ENCODE measurements around the gene SSX7.
"Not testable (repeated sequence)": the region's sequence is repeated elsewhere in the genome, so short reads cannot be mapped to it uniquely, and the experiment has no call there.

SSX7 gene

GRCh38 chrX:52654800-52655199 is at the start of gene SSX7:
Gene SSX7, minus strand, starts transcription at chrX:52654900. Its CDS starts 1,428 bp downstream, at chrX:52653472.
- DNase-seq = not testable (repeated sequence)

DNA sequence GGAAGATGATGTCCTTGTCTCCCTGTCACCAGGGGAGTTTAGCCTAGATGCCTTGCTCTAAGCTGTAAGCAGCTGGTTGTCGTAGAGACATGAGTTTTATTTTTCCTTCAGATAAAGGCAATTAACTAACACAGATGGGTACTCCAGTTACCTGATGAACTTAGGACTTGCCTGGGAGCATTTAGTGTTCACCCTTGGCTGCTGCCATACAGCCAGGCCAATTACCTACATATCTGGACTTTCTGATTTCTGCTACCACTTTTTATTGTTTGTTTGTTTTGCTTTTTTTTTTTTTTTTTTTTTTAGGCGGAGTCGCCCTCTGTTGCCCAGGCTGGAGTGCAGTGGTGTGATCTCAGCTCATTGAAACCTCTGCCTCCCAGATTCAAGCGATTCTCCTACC is 37.3 kb upstream of the SSX7 start:
- DNase-seq = not testable (repeated sequence)

DNA sequence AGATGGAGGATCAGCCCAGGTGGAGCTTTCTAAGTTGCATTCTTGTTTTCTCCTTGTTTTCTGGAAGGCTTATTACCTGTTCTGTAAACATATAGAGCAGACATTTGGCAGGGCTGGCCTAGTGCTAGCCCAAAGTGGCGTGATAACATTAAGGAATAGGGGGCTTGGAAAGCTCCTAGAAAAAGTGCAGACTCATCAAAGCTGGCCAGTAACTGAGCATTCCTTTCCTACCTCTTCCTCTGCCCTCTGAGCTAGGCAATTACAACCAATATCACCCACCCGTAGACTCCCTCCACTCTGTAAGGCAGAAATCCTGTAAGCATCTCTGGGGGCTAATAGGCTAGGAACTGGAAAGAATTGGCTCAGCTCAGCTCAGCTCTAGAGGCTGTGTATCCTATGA is 7.5 kb upstream of the SSX7 start:
- not testable (repeated sequence) for DNase-seq

- DNase-seq = not testable (repeated sequence)
Observed at GRCh38 chrX:52655475-52655874, 775 bp upstream of the SSX7 start.

DNA sequence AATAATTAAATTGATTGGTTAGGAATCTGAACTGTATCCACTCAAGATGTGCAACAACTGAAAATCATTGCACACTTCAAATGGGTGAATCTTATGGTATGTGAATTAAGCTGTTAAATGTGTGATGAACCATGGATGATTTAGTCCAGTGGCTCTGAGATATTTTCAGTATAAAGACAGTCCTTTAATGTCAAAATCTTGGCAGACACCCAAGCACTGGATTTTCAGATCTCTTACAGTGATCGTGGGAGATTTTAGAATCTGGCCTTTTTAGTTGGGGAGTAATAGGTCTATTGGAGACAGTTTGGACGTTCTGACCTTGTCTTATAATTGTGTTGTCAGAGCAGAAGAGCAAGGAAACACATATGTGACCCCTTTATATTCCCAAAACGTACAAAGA is 4.0 kb downstream of the SSX7 start:
- not testable (repeated sequence) for DNase-seq

GRCh38 chrX:52648956-52649355 is 5.7 kb downstream of the SSX7 start:
- not testable (repeated sequence) for DNase-seq

DNA sequence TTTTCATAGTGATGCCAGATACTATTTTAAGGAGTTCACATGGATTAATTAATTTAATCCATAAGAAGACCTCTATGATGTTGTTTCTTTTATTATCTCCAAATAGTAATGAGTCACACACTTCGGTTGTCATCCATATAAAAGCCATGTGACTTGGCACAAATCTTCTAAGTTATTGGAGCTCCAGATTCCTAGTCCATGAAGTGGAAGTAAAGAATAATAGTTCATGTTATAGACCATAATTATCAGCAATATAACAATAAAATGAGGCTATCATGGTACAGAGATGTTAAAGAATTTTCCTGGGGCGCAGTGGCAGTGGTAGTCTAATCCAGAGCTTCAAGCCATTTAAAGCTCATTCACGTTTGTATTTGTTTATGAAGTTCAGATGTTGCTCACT is 26.2 kb downstream of the SSX7 start:
- not testable (repeated sequence) for DNase-seq

- not testable (repeated sequence) for DNase-seq
Observed at GRCh38 chrX:52620661-52621060, 34.0 kb downstream of the SSX7 start.

- no peak for DNase-seq
Observed at GRCh38 chrX:52608961-52609360, 45.7 kb downstream of the SSX7 start.

- not testable (repeated sequence) for DNase-seq
Observed at GRCh38 chrX:52603151-52603550, 51.5 kb downstream of the SSX7 start.

- DNase-seq = no peak
Observed at GRCh38 chrX:52598886-52599285, 55.8 kb downstream of the SSX7 start.

- no peak for DNase-seq
Observed at GRCh38 chrX:52594658-52595057, 60.0 kb downstream of the SSX7 start.

All from OCI-M1 (cell line).